ENCODE results near the gene CLDN6.

Gene CLDN6

DNA sequence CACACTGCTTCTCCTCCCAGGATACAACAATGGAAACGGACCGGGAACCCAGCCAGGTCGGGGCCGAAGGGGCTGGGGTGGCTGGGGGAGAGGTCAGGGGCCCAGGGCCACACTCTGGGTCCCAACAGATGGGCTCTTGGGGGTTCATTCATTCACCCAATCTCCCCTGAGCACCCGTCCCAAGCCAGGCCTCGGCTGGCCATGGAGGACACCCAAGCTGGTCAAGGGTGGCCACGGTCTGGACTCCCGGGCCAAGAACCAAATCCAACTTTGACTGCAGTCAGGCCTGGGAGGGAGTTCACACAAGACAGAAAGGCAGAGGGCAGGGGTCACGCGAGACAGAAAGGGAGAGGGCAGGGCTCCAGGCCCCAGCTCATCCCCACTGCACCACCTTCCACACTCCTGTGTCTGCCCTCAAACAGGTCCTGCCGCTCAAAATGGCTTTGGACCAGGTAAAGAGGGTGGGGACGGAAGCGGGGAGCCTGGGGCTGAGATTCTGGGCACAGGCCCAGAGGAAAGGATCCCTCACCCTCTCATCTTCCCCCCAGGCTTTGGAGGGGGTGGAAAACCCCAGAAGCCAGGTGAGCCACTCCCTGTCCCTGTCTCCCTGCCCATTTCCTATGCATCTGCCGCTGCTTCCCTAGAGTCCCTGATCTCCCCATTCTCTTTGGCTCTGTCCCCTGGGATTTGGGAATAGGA lies 25.5 kb downstream of the CLDN6 start:
- in situ Hi-C loops (cut with MboI; ENCODE audit: low sequenced_read_pairs): no loop called here

DNA sequence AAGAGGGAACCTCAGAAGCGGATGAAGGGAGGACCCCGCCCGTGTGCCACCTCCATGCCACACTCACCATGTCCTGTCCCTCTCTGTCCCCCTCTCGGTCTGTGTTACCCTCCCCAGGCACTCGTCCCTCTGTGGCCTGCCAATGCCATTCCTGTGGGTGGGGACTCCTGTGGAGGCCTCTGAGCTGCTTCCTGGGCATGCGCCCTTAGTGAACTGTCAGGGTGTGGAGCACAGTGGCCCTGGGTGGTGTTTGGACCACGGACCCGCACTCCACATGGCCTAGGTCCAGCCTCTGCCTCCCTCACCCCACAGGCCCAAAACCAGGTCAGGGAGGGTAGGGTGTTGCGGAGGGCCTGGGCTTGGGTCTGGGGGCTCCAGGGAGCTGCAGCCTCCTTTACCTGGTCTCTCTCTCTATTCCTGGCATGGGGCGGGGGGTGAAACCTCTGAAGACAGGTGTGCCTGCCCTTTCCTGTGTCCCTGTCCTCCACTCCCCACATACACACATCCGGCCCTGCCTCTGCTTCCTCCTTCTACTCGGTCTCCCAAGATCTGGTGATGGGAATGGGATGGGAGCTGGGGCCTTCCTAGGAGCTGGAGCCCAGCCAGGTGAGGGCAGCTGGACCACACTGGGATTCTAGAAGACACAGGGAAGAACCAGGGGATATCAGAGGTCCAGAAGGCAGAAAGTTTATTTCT lies 26.3 kb downstream of the CLDN6 start:
- in situ Hi-C loops (cut with MboI; ENCODE audit: low sequenced_read_pairs): no loop called here

DNA sequence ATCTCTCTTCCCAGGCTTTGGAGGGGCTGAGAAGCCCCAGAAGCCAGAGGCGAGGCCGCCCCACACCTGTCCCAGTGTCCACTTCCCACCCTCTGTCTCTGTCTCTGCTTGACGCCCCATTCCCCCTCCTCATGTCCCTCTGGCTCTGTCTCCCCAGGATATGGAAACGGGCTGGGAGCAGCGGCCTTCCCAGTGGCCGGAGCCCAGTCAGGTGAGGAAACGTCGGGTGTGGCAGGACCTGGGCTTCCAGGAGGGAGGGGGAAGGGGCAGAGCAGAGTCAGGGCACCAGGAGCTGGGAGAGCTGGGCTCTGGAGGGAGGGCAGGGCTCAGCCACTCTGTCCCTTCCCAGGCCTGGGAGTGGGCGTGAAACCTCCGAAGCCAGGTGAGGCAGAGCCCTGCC lies 27.1 kb downstream of the CLDN6 start:
- in situ Hi-C loops (cut with MboI; ENCODE audit: low sequenced_read_pairs): no loop called here

DNA sequence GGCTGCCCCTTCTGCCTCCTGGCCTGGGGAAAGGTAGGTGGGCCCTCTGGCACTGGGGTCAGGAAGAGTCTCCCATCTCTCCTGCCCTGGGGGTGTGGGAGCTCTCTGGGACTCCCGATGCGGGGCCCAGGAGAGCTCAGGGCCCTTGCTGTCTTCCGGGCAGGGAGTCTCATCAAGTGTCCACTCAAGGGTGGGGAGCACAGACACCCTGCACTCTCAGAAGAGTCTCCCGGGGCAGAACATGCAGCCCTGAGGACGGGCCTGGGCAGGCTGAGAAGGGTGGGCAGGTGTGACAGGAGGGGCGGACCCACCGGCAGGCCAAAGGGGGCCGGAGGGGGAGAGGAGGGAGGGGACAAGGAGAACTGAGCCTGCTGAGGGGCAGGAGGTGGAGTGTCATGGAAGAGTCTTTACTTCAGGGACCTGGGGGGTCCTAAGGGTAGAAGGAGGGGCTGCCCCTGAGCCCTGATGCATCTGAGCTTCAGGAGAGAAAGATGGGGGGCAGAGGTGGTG lies 29.3 kb downstream of the CLDN6 start:
- in situ Hi-C loops (cut with MboI; ENCODE audit: low sequenced_read_pairs): no loop called here

DNA sequence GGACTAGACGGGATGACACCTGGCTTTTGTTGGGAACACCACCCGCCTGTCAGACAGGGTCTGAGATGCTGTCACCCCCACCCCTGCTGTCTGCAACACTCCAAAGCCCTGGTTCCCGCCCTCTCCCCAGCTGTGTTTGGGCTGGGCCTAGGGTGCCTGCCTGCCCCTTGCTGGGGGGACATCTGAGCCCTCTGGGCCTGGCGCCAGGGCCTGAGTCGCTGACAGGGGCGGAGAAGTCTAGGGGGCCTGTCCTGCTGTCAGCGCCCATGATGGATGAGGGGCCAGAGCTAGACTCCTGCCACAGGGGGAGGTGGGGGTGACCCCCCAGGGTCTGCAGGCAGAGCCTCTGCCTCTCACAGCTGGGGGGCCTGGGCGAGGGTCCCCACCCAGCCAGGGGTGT lies 30.1 kb downstream of the CLDN6 start:
- in situ Hi-C loops (cut with MboI; ENCODE audit: low sequenced_read_pairs): no loop called here

DNA sequence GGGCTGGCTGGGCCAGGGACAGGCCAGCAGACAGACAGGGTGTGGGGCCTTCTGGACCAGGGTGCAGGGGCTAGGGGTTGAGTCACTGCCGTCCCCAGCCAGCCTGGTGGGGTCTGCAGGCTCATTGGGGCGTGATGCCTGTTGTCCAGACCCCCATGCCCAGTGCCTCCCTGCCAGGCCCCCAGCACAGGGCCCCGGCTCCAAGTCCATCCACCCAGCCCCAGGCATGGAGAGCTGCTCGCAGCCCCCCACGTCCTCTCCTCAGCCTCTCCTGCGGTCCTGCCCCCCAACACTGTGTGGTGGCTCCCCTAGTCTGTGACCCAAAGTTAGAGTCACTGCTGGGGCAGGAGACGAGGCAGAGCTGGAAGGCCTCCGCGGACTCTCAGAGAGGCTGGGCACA lies 30.7 kb downstream of the CLDN6 start:
- in situ Hi-C loops (cut with MboI; ENCODE audit: low sequenced_read_pairs): no loop called here

DNA sequence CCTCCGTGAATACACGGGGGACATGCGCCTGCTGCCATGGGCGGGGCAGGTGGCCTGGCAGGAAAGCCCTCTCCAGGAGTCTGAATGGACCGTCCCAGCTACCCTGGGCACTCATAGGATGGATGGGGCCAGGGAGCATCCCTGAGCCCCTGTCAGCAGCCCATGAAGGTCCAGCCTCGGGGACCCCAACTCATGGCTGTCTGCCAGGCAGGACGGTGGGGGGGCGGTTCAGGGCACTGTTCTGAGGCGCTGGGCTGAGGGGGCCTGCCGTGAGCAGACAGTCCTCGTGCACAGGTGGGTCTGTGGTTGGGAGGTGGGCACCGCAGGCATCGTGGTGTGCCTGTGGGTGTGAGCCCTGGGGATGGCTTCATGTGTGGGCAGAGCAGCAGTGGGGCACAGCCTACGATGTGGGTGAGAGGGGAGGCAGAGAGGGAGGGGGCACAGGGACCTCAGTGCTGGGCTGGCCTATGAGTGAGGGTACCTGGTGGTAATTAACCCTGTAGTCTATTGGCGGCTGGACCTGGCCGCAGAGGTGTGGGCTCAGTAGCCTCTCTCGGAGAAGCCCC lies 31.3 kb downstream of the CLDN6 start:
- in situ Hi-C loops (cut with MboI; ENCODE audit: low sequenced_read_pairs): no loop called here

DNA sequence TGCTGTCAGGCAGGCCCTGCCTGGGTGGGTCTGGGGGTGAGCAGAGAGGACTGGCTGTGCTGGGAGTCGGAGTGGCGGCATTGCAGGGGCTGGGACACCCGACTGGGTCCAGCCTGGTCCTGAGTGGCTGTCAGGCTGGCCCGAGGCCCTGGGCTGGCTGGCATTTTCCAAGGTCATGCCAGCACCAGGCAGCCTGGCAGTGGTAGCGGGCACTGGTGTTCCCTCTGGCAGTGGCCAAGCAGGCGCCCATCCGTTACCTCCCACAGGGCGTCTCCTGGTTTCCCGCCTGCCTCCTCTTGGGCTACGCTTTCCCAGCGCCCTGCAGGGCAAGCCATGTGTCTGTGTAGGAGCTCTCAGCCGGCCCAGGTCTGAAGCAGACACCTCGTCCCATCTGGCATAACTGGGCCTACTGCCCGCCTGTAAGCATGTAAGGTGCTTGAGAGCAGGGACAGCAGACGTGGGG lies 32.1 kb downstream of the CLDN6 start:
- in situ Hi-C loops (cut with MboI; ENCODE audit: low sequenced_read_pairs): no loop called here

DNA sequence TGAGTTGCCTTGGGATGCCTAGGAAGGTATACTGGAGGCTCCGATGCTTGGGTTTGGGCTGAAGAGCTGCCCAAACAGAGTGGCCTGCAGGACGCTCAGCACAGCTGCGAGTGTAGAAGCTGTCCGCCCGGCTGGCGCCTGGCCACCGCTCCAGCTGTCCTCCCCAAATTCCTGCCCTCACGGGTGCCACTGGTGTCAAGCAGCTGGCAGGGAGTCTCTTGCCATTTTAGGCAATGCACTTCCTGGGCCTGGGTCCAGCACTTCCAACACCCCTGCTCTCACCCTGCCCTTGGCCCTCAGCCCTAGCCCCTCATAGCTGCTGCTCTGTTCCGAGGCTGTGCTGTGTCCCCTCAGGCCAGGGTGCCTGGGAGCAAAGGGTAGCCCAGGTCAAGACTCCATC lies 32.5 kb downstream of the CLDN6 start:
- in situ Hi-C loops (cut with MboI; ENCODE audit: low sequenced_read_pairs): no loop called here

DNA sequence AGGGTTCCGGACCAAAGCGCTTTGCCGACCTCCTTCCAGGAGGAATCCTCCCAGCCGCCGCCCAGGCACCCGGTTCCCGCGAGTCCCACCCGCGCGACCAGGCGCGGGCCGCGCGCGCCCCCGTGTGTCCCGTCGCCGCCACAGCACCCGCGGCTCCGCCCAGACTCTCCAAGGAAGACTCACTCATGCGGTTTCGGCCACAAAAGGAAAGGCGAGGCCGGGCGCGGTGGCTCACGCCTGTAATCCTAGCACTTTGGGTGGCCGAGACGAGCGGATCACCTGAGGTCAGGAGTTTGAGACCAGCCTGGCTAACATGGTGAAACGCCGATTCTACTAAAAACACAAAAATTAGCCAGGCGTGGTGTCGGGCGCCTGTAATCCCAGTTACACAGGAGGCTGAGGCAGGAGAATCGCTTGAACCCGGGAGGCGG lies 34.3 kb downstream of the CLDN6 start:
- in situ Hi-C loops (cut with MboI; ENCODE audit: low sequenced_read_pairs): no loop called here

DNA sequence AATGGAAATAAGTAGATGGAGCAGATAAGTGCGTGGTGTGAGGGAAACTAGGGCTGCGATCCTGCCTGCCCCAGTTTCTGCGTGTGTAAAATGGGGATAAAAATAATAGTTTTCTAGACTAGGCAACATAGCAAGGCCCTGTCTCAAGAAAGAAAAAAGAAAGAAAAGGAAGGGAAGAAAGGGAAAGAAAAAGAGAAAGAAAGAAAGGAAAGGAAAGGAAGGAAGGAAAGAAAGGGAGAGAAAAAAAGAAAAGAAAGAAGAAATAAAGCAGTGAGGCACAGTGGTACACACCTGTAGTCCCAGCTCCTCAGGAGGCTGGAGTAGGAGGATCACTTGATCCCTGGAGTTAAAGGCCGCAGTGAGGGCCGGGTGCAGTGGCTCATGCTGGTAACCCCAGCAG lies 35.6 kb downstream of the CLDN6 start:
- in situ Hi-C loops (cut with MboI; ENCODE audit: low sequenced_read_pairs): no loop called here

DNA sequence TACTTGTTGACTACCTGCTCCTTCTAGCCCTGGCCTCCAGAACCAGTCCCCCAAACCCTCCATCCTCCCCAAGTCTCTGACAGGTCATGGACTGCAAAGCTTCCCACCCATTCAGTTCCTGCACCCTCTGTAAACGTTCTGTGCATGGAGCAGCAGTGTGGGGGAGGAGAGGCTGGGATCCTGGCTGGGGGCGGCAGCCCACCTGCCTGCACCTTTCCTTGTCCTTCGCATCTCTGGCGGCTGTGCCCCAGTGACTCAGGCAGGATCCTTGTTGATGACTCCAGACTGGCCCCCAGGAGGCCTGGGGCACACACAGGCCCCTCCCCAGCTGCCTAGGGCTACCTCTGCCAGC lies 36.1 kb downstream of the CLDN6 start:
- in situ Hi-C loops (cut with MboI; ENCODE audit: low sequenced_read_pairs): no loop called here

DNA sequence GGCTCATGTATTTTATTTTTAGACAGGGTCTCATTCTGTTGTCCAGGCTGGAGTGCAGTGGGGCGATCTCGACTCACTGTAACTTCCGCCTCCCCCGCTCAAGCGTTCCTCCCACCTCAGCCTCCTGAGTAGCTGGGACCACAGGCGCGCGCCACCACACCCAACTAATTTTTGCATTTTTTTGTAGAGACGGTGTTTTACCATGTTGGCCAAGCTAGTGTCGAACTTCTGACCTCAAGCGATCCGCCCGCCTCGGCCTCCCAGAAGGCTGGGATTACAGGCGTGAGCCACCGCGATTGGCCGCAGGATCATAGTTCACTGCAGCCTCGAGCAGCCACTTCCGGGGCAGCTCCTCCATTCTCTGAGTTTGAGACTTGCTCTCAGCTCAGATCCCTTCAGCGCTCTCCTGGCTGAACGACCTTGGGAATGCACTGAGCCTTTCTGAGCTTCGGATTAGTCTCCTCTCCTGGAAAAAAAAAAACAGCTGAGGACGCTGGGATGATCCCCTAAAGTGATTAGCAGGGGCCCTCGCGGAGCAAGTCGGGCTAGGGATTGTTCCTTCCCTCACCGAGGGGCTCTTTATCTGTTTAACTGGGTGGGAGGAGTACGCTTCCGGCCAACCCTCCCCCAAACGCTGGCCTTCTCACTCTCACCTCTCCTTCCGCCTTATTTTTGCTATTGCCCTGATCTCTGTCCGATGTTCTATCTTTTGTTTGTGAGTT lies 36.6 kb downstream of the CLDN6 start:
- in situ Hi-C loops (cut with MboI; ENCODE audit: low sequenced_read_pairs): no loop called here

DNA sequence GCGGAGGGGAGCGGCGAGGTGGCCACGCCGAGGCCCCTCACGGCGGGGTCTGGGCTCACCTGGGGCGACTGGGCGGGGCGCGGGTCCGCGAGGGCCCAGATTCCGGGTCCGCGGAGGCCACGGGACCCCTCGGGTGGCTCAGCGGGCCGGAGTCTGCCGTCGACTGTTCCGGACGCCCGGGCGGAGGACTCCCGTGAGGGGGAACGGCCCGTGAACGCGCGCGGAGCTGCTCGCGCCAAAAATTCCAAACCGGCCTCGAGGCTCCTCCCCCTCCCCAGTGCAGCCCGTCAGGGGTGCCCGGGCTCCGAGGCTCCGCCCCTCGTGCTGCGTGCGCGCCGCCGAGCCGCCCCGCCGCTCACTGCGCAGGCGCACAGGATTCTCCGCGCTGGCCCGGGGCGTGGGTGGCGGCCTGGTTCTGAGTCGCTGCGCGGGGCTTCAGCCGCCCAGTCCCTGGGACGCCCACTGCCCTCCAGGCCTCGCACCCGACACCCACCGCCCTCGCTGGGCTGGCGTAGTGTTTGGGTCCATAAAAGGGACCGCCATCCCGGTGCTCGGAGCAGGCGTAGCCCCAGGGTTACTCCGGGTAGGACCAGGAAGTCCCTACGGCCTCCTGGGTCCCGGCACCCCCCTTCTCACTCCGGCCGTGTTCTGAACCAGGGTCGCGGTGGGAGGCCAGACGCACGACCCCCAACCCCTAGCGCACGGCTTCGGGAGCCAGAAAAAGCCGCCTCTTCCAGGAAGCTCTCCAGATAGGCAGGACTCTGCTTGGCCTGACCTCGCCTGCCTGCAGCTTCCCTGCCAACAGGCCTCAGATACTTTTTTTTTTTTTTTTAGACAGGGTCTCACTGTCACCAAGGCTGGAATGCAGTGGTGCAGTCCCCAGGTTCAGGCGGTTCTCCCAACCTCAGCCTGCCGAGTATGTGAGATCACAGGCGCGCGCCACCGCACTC lies 37.5 kb downstream of the CLDN6 start, which contains the start of gene PKMYT1:
PKMYT1 (minus strand) TSS at position 220 of the 950 bp plus-strand sequence. CDS start 789 bp downstream, outside the sequence.
- in situ Hi-C loops (cut with MboI; ENCODE audit: low sequenced_read_pairs): no loop called here

DNA sequence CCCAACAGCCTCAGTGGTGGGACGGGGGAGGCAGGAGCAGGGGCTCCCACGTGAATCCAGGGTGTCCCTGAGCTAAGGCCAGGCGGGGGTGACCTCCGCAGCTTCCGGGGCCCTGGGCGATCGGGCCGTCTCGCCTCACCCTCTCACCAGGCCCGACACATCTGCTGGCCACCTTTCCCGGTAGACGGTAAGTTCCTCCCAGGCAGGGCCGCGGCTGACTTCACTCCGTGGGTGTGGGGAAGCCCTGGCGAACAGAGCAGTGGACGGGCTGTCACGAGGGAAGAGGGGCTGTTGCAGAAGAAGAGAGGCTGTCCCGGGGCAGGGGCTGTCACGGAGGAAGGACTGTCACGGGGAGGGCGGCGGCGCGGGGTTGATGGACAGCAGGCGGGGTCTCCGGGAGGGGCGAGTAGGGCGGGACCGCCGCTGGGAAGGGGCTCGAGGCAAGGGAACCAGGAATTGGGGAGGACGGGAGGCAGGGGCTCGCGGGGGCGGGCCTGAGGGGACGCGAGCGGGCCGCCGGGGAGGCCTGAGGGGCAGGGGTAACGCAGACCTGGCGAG lies 38.2 kb downstream of the CLDN6 start:
- in situ Hi-C loops (cut with MboI; ENCODE audit: low sequenced_read_pairs): no loop called here

DNA sequence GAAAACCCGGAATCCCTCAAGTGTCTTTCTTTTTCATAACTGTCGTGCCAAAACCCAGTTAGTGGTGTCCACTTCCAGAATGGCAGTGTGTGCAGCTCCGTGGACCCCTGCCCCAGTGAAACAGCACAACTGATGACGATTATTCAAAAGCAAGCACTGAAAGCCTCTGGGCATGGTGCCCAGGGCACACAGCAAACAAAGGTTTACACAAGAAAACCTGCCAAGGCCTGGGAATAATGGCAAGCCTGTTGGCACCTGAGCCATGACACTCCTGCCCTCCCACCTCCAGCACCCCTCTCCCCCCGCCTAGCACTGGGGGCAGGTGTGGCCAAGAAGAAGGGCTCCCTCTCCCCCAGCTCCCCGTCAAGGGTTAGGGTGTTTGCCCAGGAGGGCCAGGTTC lies 40.5 kb downstream of the CLDN6 start:
- in situ Hi-C loops (cut with MboI; ENCODE audit: low sequenced_read_pairs): no loop called here

DNA sequence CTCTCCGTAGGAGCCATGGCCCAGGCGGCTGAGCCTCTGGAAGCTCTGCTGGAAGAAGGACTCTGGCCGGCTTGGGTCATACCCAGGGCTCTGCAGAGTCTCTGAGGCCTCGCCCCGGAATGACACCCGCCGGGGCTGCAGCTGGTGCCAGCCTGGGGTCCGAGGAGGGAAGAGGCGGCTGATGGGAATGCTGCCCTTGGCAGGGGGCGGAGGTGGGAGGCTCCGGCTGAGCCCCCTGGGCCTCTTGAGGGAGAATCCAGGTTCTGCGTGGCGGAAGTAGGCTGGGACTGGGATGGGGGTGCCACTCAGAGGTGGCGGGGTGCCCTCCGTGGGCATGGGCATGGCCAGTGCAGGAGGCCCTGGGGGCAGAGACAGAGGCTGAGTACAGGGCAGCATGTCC lies 41.3 kb downstream of the CLDN6 start:
- in situ Hi-C loops (cut with MboI; ENCODE audit: low sequenced_read_pairs): no loop called here

DNA sequence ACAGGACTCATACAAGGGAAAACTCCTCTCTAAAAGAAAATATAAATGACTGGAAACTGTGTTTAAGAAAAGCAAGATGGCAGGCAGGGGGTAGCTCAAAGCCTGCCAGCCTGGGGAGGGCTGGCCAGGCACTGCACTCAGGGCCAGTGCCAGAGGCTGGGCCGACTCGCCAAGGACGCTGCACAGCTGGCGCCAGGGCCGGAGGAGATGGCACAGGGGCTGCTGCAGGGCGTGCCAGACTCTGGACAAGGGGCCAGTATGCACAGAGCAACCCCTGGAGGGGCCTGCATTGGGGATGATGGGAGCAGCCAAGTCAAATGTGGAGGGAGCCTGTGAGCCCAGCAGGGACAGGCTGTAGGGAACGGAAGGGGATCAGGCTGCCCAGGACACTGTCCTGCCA lies 41.8 kb downstream of the CLDN6 start:
- in situ Hi-C loops (cut with MboI; ENCODE audit: low sequenced_read_pairs): no loop called here

DNA sequence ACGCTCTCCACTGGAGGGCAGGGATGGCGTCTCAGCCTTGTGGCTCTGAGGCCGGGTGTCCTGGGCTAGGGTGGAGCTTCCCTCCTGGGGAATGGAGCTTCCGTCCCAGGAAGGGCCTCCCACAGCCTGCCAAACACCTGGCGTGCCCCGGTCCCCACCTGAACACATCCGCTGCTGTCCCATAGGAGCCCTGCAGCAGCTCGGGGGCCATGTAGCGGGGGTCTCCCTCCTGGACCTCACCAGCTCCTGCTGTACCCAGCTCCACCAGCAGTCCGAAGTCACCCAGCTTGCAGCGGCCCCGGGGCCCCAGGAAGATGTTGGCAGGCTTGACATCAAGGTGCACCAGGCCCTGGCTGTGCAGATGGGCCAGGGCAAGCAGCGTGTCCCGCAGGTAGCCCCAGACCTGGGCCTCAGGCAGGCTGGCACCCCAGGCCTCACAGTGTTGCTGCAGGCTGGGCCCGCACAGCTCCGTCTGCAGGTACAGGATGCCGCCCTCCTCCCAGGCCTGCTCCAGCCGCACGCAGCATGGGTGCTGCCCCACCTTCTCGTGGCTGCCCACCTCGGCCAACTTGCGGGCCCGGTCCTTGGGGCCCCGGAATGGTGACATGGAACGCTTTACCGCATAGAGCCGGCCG lies 42.7 kb downstream of the CLDN6 start:
- in situ Hi-C loops (cut with MboI; ENCODE audit: low sequenced_read_pairs): no loop called here

Measured in HL-60/S4 treated with retinoic acid at 250 ng/mL for 4 days and 3 days (cell line).